ENCODE data around the gene RPS6KA3.

The RPS6KA3 gene

GRCh38 chrX:20240201-20240600 is 26.5 kb downstream of the RPS6KA3 start:
- H3K9ac ChIP-seq (ENCODE audit: low read depth, low read length, poor library complexity): no peak overlapping the region

GRCh38 chrX:20237864-20238263 is 28.8 kb downstream of the RPS6KA3 start:
- Histone ChIP-seq H4K8ac (ENCODE audit: low read depth, low read length) (no peak overlapping the region), H3K36me3 (replicated peaks in 1 of 2; ENCODE audit: control insufficient read depth in 2 of 2, insufficient read depth in 2 of 2, low read length in 2 of 2) (peaks cover 0 to 13% of the 10 kb centered on the region in 2 donors), H3K4me3 (ENCODE audit: low read length in 2 of 2) (no peak overlapping the region), H2BK5ac (ENCODE audit: low read length) (no peak overlapping the region), H2BK12ac (ENCODE audit: low read length) (no peak overlapping the region), H3K9me3 (replicated peaks in 1 of 2; ENCODE audit: control insufficient read depth in 2 of 2, insufficient read depth in 1 of 2, low read depth in 1 of 2, low read length in 2 of 2) (peaks cover 0 to 15% of the 10 kb centered on the region in 2 donors), H2AK5ac (ENCODE audit: low read depth, low read length) (no peak overlapping the region), H2BK15ac (ENCODE audit: low read length) (no peak overlapping the region), H3K18ac (ENCODE audit: low read length) (no peak overlapping the region), H4K91ac (ENCODE audit: low read depth, low read length, poor library complexity) (no peak overlapping the region), H2AFZ (ENCODE audit: low read length) (no peak overlapping the region), H3K9ac (ENCODE audit: low read depth, low read length, poor library complexity) (no peak overlapping the region), H2BK120ac (ENCODE audit: low read depth, low read length) (no peak overlapping the region), H3K4me2 (ENCODE audit: insufficient read depth, low read length, poor library complexity, severe bottlenecking) (no peak overlapping the region), H3K23ac (ENCODE audit: low read depth, low read length, poor library complexity) (no peak overlapping the region), H3K4ac (ENCODE audit: low read length) (no peak overlapping the region), H3K27me3 (ENCODE audit: control insufficient read depth in 3 of 3, insufficient read depth in 3 of 3, low read depth in 1 of 3, low read length in 3 of 3) (no peaks in the 10 kb centered on the region), H3K79me1 (ENCODE audit: low read depth, low read length) (no peaks in the 10 kb centered on the region), H3K27ac (replicated peaks; ENCODE audit: low read length) (no peak overlapping the region), H3K14ac (ENCODE audit: low read length) (no peak overlapping the region), H3K4me1 (ENCODE audit: control insufficient read depth in 2 of 2, insufficient read depth in 1 of 2, low read depth in 1 of 2, low read length in 2 of 2) (no peaks in the 10 kb centered on the region)
- DNase-seq (ENCODE audit: low spot score): no peak
- no CpG with 5 or more reads among the region's 1 CpG for WGBS, 2 donors (ENCODE audit: extremely low coverage in 2 of 2, insufficient read length in 2 of 2, insufficient replicate concordance in 1 of 2)

More at GRCh38 chrX:20240201-20240600, 26.5 kb downstream of the RPS6KA3 start:
- Histone ChIP-seq H4K91ac (ENCODE audit: low read depth, low read length, poor library complexity) (no peak overlapping the region), H2BK120ac (ENCODE audit: low read depth, low read length) (no peak overlapping the region), H3K9me3 (replicated peaks in 1 of 2; ENCODE audit: control insufficient read depth in 2 of 2, insufficient read depth in 1 of 2, low read depth in 1 of 2, low read length in 2 of 2) (peaks cover 0 to 9% of the 10 kb centered on the region in 2 donors), H2BK5ac (ENCODE audit: low read length) (no peak overlapping the region), H3K36me3 (replicated peaks in 1 of 2; ENCODE audit: control insufficient read depth in 2 of 2, insufficient read depth in 2 of 2, low read length in 2 of 2) (no peaks in the 10 kb centered on the region), H2AK5ac (ENCODE audit: low read depth, low read length) (no peak overlapping the region), H3K79me1 (ENCODE audit: low read depth, low read length) (no peaks in the 10 kb centered on the region), H4K8ac (ENCODE audit: low read depth, low read length) (no peak overlapping the region), H3K4me2 (ENCODE audit: insufficient read depth, low read length, poor library complexity, severe bottlenecking) (no peak overlapping the region), H3K4ac (ENCODE audit: low read length) (no peak overlapping the region), H3K18ac (ENCODE audit: low read length) (no peak overlapping the region), H2BK15ac (ENCODE audit: low read length) (no peak overlapping the region), H2BK12ac (ENCODE audit: low read length) (no peak overlapping the region), H2AFZ (ENCODE audit: low read length) (no peak overlapping the region), H3K23ac (ENCODE audit: low read depth, low read length, poor library complexity) (no peak overlapping the region), H3K27me3 (ENCODE audit: control insufficient read depth in 3 of 3, insufficient read depth in 3 of 3, low read depth in 1 of 3, low read length in 3 of 3) (no peaks in the 10 kb centered on the region), H3K27ac (replicated peaks; ENCODE audit: low read length) (no peak overlapping the region), H3K4me1 (ENCODE audit: control insufficient read depth in 2 of 2, insufficient read depth in 1 of 2, low read depth in 1 of 2, low read length in 2 of 2) (no peaks in the 10 kb centered on the region), H3K14ac (ENCODE audit: low read length) (no peak overlapping the region), H3K4me3 (ENCODE audit: low read length in 2 of 2) (no peak overlapping the region)
- DNase-seq (ENCODE audit: low spot score): no peak

GRCh38 chrX:20235755-20236154 is 31.0 kb downstream of the RPS6KA3 start:
- Histone ChIP-seq H2AFZ (ENCODE audit: low read length) (no peak overlapping the region), H3K79me1 (ENCODE audit: low read depth, low read length) (no peaks in the 10 kb centered on the region), H2BK15ac (ENCODE audit: low read length) (no peak overlapping the region), H3K4me3 (ENCODE audit: low read length in 2 of 2) (no peak overlapping the region), H3K23ac (ENCODE audit: low read depth, low read length, poor library complexity) (no peak overlapping the region), H3K9me3 (replicated peaks in 1 of 2; ENCODE audit: control insufficient read depth in 2 of 2, insufficient read depth in 1 of 2, low read depth in 1 of 2, low read length in 2 of 2) (peaks cover 0 to 15% of the 10 kb centered on the region in 2 donors), H3K27ac (replicated peaks; ENCODE audit: low read length) (no peak overlapping the region), H2BK12ac (ENCODE audit: low read length) (no peak overlapping the region), H3K14ac (ENCODE audit: low read length) (no peak overlapping the region), H2BK5ac (ENCODE audit: low read length) (no peak overlapping the region), H3K4ac (ENCODE audit: low read length) (no peak overlapping the region), H3K27me3 (ENCODE audit: control insufficient read depth in 3 of 3, insufficient read depth in 3 of 3, low read depth in 1 of 3, low read length in 3 of 3) (no peaks in the 10 kb centered on the region), H3K4me1 (ENCODE audit: control insufficient read depth in 2 of 2, insufficient read depth in 1 of 2, low read depth in 1 of 2, low read length in 2 of 2) (no peaks in the 10 kb centered on the region), H3K18ac (ENCODE audit: low read length) (no peak overlapping the region), H4K8ac (ENCODE audit: low read depth, low read length) (no peak overlapping the region), H2BK120ac (ENCODE audit: low read depth, low read length) (no peak overlapping the region), H4K91ac (ENCODE audit: low read depth, low read length, poor library complexity) (no peak overlapping the region), H3K4me2 (ENCODE audit: insufficient read depth, low read length, poor library complexity, severe bottlenecking) (no peak overlapping the region), H2AK5ac (ENCODE audit: low read depth, low read length) (no peak overlapping the region), H3K36me3 (replicated peaks in 1 of 2; ENCODE audit: control insufficient read depth in 2 of 2, insufficient read depth in 2 of 2, low read length in 2 of 2) (peaks cover 0 to 28% of the 10 kb centered on the region in 2 donors), H3K9ac (ENCODE audit: low read depth, low read length, poor library complexity) (no peak overlapping the region)
- no peak for DNase-seq (ENCODE audit: low spot score)

- Histone ChIP-seq H2AFZ (ENCODE audit: low read length) (no peak overlapping the region), H3K9ac (ENCODE audit: low read depth, low read length, poor library complexity) (no peak overlapping the region), H3K36me3 (replicated peaks in 1 of 2; ENCODE audit: control insufficient read depth in 2 of 2, insufficient read depth in 2 of 2, low read length in 2 of 2) (peaks cover 0 to 41% of the 10 kb centered on the region in 2 donors), H3K27ac (replicated peaks; ENCODE audit: low read length) (no peak overlapping the region), H2BK5ac (ENCODE audit: low read length) (no peak overlapping the region), H4K8ac (ENCODE audit: low read depth, low read length) (no peak overlapping the region), H3K4ac (ENCODE audit: low read length) (no peak overlapping the region), H4K91ac (ENCODE audit: low read depth, low read length, poor library complexity) (no peak overlapping the region), H3K4me3 (ENCODE audit: low read length in 2 of 2) (no peak overlapping the region), H2AK5ac (ENCODE audit: low read depth, low read length) (no peak overlapping the region), H3K23ac (ENCODE audit: low read depth, low read length, poor library complexity) (no peak overlapping the region), H3K27me3 (ENCODE audit: control insufficient read depth in 3 of 3, insufficient read depth in 3 of 3, low read depth in 1 of 3, low read length in 3 of 3) (no peaks in the 10 kb centered on the region), H3K79me1 (ENCODE audit: low read depth, low read length) (no peaks in the 10 kb centered on the region), H2BK12ac (ENCODE audit: low read length) (no peak overlapping the region), H2BK120ac (ENCODE audit: low read depth, low read length) (no peak overlapping the region), H3K18ac (ENCODE audit: low read length) (no peak overlapping the region), H3K4me2 (ENCODE audit: insufficient read depth, low read length, poor library complexity, severe bottlenecking) (no peak overlapping the region), H3K14ac (ENCODE audit: low read length) (no peak overlapping the region), H2BK15ac (ENCODE audit: low read length) (no peak overlapping the region), H3K9me3 (replicated peaks in 1 of 2; ENCODE audit: control insufficient read depth in 2 of 2, insufficient read depth in 1 of 2, low read depth in 1 of 2, low read length in 2 of 2) (peaks cover 0 to 15% of the 10 kb centered on the region in 2 donors), H3K4me1 (ENCODE audit: control insufficient read depth in 2 of 2, insufficient read depth in 1 of 2, low read depth in 1 of 2, low read length in 2 of 2) (no peaks in the 10 kb centered on the region)
- no peak for DNase-seq (ENCODE audit: low spot score)
- no CpG with 5 or more reads among the region's 2 CpGs for WGBS, 2 donors (ENCODE audit: extremely low coverage in 2 of 2, insufficient read length in 2 of 2, insufficient replicate concordance in 1 of 2)
Observed at GRCh38 chrX:20233336-20233735, 33.4 kb downstream of the RPS6KA3 start.
